Esophagus squamous epithelium (tissue), 5 donors: ENCODE measurements around the gene ABLIM2. TPM values are rescaled to one million over a fixed set of nuclear protein-coding genes. Genes with fewer than 3 reads are reported as not detected.

Experiments used
- DNase-seq: peaks from one replicate; lab custom pipeline; 2025; lab: John Stamatoyannopoulos, UW
- H3K27ac ChIP-seq, 4 donors: fragments of 200-600 bp; sonication (generic); one replicate each; pipeline ENCODE4 v1.5.1; 2016 to 2019; ENCODE audit warnings: mild to moderate bottlenecking in 1 of 4
- H3K27me3 ChIP-seq, 4 donors: fragments of 200-600 bp; sonication (generic); 1 replicate in 3 of 4; 2 replicates in 1 of 4; pipeline versions ENCODE4 v1.5.1 to v1.6.0; 2017 to 2021; ENCODE audit warnings: antibody characterized with exemption in 1 of 4
- H3K36me3 ChIP-seq, 3 donors: fragments of 200-600 bp; sonication (generic); one replicate each; pipeline ENCODE4 v1.5.1; 2016 to 2019
- H3K4me1 ChIP-seq, 3 donors: fragments of 200-600 bp; sonication (generic); one replicate each; pipeline ENCODE4 v1.5.1; 2017 to 2019
- H3K4me3 ChIP-seq, 4 donors: fragments of 200-600 bp; sonication (generic); 1 replicate in 3 of 4; 2 replicates in 1 of 4; pipeline ENCODE4 v1.5.1; 2016 to 2019; ENCODE audit warnings: mild to moderate bottlenecking in 2 of 4, moderate library complexity in 1 of 4
- H3K9me3 ChIP-seq, 3 donors: fragments of 200-600 bp; sonication (generic); one replicate each; pipeline ENCODE4 v1.5.1; 2016 to 2019
- POLR2A ChIP-seq, 4 donors: fragments of 450-650 bp; IDR thresholded peaks; one replicate each; pipeline ENCODE4 v1.6.1; 2017; ENCODE audit warnings: antibody characterized with exemption in 4 of 4, mild to moderate bottlenecking in 4 of 4, moderate library complexity in 3 of 4
- WGBS, 2 donors: methylation state at CpG; one replicate each; pipeline ENCODE4 v1.1.5; 2018; 5-methylcytosine and 5-hydroxymethylcytosine counted together
- intact Hi-C: fragments of 100-400 bp; cut with DNase I; formaldehyde crosslinking; loops from one replicate; pipeline ENCODE4 v1.15.0; 2022
- total RNA-seq, 4 donors: library from RNA; depleted of rRNA; stranded (reverse); fragments of >200 nt; gene quantifications; one replicate each; pipeline ENCODE4 v1.1.0, GENCODE V29; 2016
- TF ChIP-seq, protein P1 (sequence below), 6 experiments: fragments of 450-650 bp in 4 of 6; fragments of 200-600 bp in 2 of 6; sonication (generic) in 2 of 6; IDR thresholded peaks; one replicate each; pipeline ENCODE4 v1.5.1; 2016 to 2019; ENCODE audit warnings: antibody characterized with exemption in 6 of 6, mild to moderate bottlenecking in 4 of 6, moderate library complexity in 4 of 6
- donor health status: DM: yes; HTN: yes; CAD: no.

Gene ABLIM2
- total RNA-seq, 4 donors from 2014 or later = 13.5 to 26.7 (median 15.7) TPM

DNA sequence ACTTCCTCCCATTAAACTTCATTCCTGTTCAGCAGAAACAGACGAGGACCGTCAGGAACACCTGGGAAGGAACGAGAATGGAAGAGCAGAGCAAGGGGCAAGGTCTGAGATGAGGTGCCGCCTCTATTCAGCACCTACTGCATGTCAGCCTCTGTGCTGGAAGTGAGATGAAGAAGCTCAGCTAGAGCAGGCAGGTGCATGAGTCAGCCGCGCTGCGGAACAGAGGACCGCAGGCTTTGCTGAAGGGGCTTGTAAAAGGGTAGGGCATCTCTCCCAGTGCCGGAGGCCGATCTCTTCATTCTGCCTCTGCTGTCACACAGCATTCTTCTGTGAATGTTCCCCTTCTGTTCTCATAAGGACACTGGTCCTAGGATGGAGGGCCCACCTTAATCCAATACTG is 6.1 kb upstream of the ABLIM2 start:
- no peak for TF ChIP-seq POLR2A (IDR thresholded peaks at IDR 0.05)
- TF ChIP-seq, protein P1, sequence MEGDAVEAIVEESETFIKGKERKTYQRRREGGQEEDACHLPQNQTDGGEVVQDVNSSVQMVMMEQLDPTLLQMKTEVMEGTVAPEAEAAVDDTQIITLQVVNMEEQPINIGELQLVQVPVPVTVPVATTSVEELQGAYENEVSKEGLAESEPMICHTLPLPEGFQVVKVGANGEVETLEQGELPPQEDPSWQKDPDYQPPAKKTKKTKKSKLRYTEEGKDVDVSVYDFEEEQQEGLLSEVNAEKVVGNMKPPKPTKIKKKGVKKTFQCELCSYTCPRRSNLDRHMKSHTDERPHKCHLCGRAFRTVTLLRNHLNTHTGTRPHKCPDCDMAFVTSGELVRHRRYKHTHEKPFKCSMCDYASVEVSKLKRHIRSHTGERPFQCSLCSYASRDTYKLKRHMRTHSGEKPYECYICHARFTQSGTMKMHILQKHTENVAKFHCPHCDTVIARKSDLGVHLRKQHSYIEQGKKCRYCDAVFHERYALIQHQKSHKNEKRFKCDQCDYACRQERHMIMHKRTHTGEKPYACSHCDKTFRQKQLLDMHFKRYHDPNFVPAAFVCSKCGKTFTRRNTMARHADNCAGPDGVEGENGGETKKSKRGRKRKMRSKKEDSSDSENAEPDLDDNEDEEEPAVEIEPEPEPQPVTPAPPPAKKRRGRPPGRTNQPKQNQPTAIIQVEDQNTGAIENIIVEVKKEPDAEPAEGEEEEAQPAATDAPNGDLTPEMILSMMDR (IDR thresholded peaks at IDR 0.05) = no peak
- intact Hi-C loops = no loop called here
- H3K4me3 ChIP-seq = no peak overlapping the region
- H3K36me3 ChIP-seq = no peaks in the 10 kb centered on the region
- H3K27ac ChIP-seq = no peak overlapping the region
- no peak for DNase-seq
- H3K4me1 ChIP-seq = peaks cover 7 to 82% (median 13%) of the 10 kb centered on the region in 3 donors
- WGBS, 2 donors = 88 to 90% methylated on average over 8 to 10 of the region's 10 CpGs
- H3K9me3 ChIP-seq = peaks cover 0 to 6% (median 6%) of the 10 kb centered on the region in 3 donors
- H3K27me3 ChIP-seq = peaks cover 0 to 4% (median 0%) of the 10 kb centered on the region in 4 donors

DNA sequence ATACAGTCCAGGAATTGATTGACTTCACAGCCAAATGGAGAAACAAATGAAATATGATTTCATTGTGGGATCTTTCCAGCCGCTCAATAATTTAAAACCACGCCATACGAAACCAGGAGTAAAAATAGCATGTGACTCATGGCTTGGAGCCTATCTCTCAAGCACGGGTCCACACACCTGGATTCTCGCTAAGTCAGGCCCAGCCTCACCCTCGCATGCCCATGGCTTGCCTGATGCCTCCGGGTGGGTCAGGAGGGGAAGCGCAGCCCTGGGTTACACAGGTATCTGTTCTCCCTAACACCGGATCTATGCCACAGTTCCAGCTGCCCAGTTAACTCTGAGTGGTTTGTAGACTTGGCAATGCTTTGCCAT is 5.6 kb upstream of the ABLIM2 start:
- DNase-seq = no peak
- peaks cover 0 to 6% (median 6%) of the 10 kb centered on the region in 3 donors for H3K9me3 ChIP-seq
- WGBS, 2 donors = 40 to 77% methylated on average over 6 to 8 of the region's 9 CpGs
- H3K4me1 ChIP-seq = peaks cover 12 to 82% (median 17%) of the 10 kb centered on the region in 3 donors
- peaks cover 0 to 4% (median 0%) of the 10 kb centered on the region in 4 donors for H3K27me3 ChIP-seq
- H3K27ac ChIP-seq = no peak overlapping the region
- H3K4me3 ChIP-seq = no peak overlapping the region
- intact Hi-C loops = no loop called here
- TF ChIP-seq, protein P1 (IDR thresholded peaks at IDR 0.05) = no peak
- no peak for TF ChIP-seq POLR2A (IDR thresholded peaks at IDR 0.05)
- no peaks in the 10 kb centered on the region for H3K36me3 ChIP-seq

- no peaks in the 10 kb centered on the region for H3K36me3 ChIP-seq
- TF ChIP-seq POLR2A (IDR thresholded peaks at IDR 0.05) = no peak
- TF ChIP-seq, protein P1 (IDR thresholded peaks at IDR 0.05) = no peak
- H3K4me3 ChIP-seq = no peak overlapping the region
- peaks cover 12 to 79% (median 17%) of the 10 kb centered on the region in 3 donors for H3K4me1 ChIP-seq
- H3K9me3 ChIP-seq = peaks cover 0 to 6% (median 5%) of the 10 kb centered on the region in 3 donors
- WGBS, 2 donors = 74 to 100% methylated on average over 1 to 7 of the region's 19 CpGs
- no peak overlapping the region for H3K27ac ChIP-seq
- intact Hi-C loops = no loop called here
- peaks cover 0 to 4% (median 0%) of the 10 kb centered on the region in 4 donors for H3K27me3 ChIP-seq
- DNase-seq = no peak
Observed at GRCh38 chr4:8163436-8164193, 5.0 kb upstream of the ABLIM2 start.

DNA sequence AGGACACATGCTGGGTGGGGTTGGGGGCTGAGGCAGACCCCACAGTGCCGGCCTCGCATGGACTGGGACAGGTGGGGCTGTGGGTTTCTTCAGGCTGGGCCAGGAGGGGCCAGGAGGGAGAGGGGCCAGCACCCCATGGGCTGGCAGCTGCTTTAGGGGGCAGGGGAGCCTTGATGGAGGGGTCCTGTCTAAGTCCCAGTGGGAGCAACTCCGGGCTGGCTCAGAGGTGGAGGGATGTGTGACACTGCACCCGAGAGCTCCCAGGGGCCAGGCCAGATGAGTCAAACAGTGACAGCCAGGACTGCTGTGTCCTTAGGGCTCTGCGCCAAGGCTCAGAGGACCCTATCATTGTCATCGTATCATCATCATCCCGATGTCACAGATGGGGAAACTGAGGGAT is 4.4 kb upstream of the ABLIM2 start:
- H3K27me3 ChIP-seq = peaks cover 0 to 9% (median 1%) of the 10 kb centered on the region in 4 donors
- no peaks in the 10 kb centered on the region for H3K36me3 ChIP-seq
- TF ChIP-seq POLR2A (IDR thresholded peaks at IDR 0.05) = no peak
- TF ChIP-seq, protein P1 (IDR thresholded peaks at IDR 0.05) = no peak
- H3K9me3 ChIP-seq = no peaks in the 10 kb centered on the region
- 63% methylated on average over 5 of the region's 7 CpGs; no CpG with 5 or more reads in 1 of the 2 donors for WGBS, 2 donors
- peaks cover 15 to 78% (median 22%) of the 10 kb centered on the region in 3 donors for H3K4me1 ChIP-seq
- no peak overlapping the region for H3K4me3 ChIP-seq
- no peak overlapping the region for H3K27ac ChIP-seq
- intact Hi-C loops = no loop called here
- no peak for DNase-seq

DNA sequence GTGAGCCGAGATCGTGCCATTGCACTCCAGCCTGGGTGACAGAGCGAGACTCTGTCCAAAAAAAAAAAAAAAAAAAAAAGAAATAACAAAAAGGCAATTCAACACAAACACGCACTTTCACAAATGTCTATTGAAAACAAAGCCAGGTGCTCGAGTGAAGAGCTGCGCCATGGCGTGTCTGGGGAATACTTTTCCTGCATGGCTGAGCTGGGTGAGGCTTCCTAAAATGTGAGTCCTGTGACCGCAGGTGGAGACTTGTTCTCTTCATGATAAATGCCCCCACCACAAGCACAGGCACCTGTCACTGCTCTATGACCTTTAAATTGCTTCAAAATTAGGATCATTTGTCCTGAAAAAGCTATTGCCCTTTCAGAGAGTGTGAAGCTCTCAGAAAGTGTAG is 4.0 kb upstream of the ABLIM2 start:
- 36 to 60% methylated on average over 5 to 8 of the region's 8 CpGs for WGBS, 2 donors
- no peaks in the 10 kb centered on the region for H3K9me3 ChIP-seq
- no peaks in the 10 kb centered on the region for H3K36me3 ChIP-seq
- DNase-seq = no peak
- H3K4me3 ChIP-seq = no peak overlapping the region
- TF ChIP-seq POLR2A (IDR thresholded peaks at IDR 0.05) = no peak
- TF ChIP-seq, protein P1 (IDR thresholded peaks at IDR 0.05) = no peak
- H3K27ac ChIP-seq = no peak overlapping the region
- H3K27me3 ChIP-seq = peaks cover 0 to 13% (median 3%) of the 10 kb centered on the region in 4 donors
- peaks cover 19 to 78% (median 26%) of the 10 kb centered on the region in 3 donors for H3K4me1 ChIP-seq
- intact Hi-C loops = no loop called here
